ENCODE measurements around the gene INTS1.

DNA sequence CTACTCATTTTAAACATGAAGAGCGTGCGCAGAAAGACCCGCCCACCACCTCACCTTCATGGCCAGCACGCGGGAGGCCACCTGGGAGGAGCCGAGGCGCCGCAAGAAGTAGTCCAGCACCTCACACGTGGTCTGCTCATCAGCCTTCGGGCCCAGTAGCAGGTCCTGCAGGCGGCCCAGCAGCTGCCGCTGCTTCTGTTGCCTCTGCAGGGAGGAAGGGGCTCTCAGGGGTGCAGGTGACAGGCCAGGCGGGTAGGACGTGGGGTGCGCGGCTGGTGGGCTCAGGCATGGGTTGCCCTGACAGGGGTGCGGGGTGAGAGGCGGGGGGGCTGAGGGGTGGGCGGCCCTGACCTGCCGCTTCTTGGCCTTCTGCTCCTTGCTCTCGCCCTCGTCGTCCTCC is 17.6 kb downstream of the INTS1 start:
- TF ChIP-seq, protein P1, sequence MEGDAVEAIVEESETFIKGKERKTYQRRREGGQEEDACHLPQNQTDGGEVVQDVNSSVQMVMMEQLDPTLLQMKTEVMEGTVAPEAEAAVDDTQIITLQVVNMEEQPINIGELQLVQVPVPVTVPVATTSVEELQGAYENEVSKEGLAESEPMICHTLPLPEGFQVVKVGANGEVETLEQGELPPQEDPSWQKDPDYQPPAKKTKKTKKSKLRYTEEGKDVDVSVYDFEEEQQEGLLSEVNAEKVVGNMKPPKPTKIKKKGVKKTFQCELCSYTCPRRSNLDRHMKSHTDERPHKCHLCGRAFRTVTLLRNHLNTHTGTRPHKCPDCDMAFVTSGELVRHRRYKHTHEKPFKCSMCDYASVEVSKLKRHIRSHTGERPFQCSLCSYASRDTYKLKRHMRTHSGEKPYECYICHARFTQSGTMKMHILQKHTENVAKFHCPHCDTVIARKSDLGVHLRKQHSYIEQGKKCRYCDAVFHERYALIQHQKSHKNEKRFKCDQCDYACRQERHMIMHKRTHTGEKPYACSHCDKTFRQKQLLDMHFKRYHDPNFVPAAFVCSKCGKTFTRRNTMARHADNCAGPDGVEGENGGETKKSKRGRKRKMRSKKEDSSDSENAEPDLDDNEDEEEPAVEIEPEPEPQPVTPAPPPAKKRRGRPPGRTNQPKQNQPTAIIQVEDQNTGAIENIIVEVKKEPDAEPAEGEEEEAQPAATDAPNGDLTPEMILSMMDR (IDR thresholded peaks at IDR 0.05) = no peak
- no peak for TF ChIP-seq EZH2 (IDR thresholded peaks at IDR 0.05; ENCODE audit: borderline replicate concordance, insufficient read depth, low read depth, low read length, poor library complexity, severe bottlenecking)

Data from B cell (primary cell).